ENCODE data around the gene CAPN12. TPM values are rescaled to one million over a fixed set of nuclear protein-coding genes. Genes with fewer than 3 reads are reported as not detected.
A peak's percentile ranks its signal among the peaks of the same experiment; 100 is the strongest.

CAPN12 gene
- total RNA-seq, 1 donor from 2014 or later, result 6.6 TPM

- no peak overlapping the region for H3K4me3 ChIP-seq (ENCODE audit: low read depth, low read length)
- peaks cover 62% of the 10 kb centered on the region for H3K36me3 ChIP-seq (ENCODE audit: control insufficient read depth, insufficient read depth, low read length)
- DNase-seq (ENCODE audit: low read depth) (no peak), FAIRE-seq (no peak)
- TF ChIP-seq, protein P1, sequence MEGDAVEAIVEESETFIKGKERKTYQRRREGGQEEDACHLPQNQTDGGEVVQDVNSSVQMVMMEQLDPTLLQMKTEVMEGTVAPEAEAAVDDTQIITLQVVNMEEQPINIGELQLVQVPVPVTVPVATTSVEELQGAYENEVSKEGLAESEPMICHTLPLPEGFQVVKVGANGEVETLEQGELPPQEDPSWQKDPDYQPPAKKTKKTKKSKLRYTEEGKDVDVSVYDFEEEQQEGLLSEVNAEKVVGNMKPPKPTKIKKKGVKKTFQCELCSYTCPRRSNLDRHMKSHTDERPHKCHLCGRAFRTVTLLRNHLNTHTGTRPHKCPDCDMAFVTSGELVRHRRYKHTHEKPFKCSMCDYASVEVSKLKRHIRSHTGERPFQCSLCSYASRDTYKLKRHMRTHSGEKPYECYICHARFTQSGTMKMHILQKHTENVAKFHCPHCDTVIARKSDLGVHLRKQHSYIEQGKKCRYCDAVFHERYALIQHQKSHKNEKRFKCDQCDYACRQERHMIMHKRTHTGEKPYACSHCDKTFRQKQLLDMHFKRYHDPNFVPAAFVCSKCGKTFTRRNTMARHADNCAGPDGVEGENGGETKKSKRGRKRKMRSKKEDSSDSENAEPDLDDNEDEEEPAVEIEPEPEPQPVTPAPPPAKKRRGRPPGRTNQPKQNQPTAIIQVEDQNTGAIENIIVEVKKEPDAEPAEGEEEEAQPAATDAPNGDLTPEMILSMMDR (IDR thresholded peaks at IDR 0.05; ENCODE audit: insufficient read depth, low read length, severe bottlenecking), result no peak
- no peaks in the 10 kb centered on the region for H3K27me3 ChIP-seq (ENCODE audit: control insufficient read depth, insufficient read depth, low read length)
These were observed 16.9 kb downstream of the CAPN12 start for GRCh38 chr19:38727306-38727867.

GRCh38 chr19:38726761-38727301, 17.4 kb downstream of the CAPN12 start:
- peaks cover 66% of the 10 kb centered on the region for H3K36me3 ChIP-seq (ENCODE audit: control insufficient read depth, insufficient read depth, low read length)
- DNase-seq (ENCODE audit: low read depth), result no peak
- H3K4me3 ChIP-seq (ENCODE audit: low read depth, low read length), result no peak overlapping the region
- FAIRE-seq, result no peak
- TF ChIP-seq, protein P1 (IDR thresholded peaks at IDR 0.05; ENCODE audit: insufficient read depth, low read length, severe bottlenecking), result no peak
- H3K27me3 ChIP-seq (ENCODE audit: control insufficient read depth, insufficient read depth, low read length), result no peaks in the 10 kb centered on the region

DNA sequence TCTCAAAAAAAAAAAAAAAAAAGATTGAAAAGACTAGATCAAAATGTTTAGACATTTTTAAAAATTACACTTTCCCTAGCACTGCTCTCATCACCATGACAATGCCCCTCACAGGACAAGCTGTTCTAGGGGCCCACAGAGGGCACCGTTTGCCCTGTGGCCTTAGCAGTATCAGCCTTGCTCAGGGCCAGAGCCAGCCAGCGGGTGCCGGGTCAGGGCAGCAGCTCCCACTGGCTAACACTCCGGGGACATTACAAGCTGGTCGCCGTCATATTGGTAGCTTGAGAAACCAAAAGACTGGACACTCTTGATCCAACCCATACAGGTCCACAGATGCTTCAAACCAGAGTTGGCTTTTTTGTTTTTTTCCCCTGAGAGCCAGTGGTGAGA, 18.0 kb downstream of the CAPN12 start:
- Histone ChIP-seq H3K36me3 (ENCODE audit: control insufficient read depth, insufficient read depth, low read length) (peaks cover 72% of the 10 kb centered on the region), H3K27me3 (ENCODE audit: control insufficient read depth, insufficient read depth, low read length) (no peaks in the 10 kb centered on the region), H3K4me3 (ENCODE audit: low read depth, low read length) (no peak overlapping the region)
- no peak for FAIRE-seq
- TF ChIP-seq, protein P1 (IDR thresholded peaks at IDR 0.05; ENCODE audit: insufficient read depth, low read length, severe bottlenecking), result no peak
- DNase-seq (ENCODE audit: low read depth), result no peak

- DNase-seq (ENCODE audit: low read depth) (no peak), FAIRE-seq (peak; percentile 50)
- TF ChIP-seq, protein P1 (IDR thresholded peaks at IDR 0.05; ENCODE audit: insufficient read depth, low read length, severe bottlenecking), result no peak
- Histone ChIP-seq H3K4me3 (ENCODE audit: low read depth, low read length) (no peak overlapping the region), H3K36me3 (ENCODE audit: control insufficient read depth, insufficient read depth, low read length) (peaks cover 77% of the 10 kb centered on the region), H3K27me3 (ENCODE audit: control insufficient read depth, insufficient read depth, low read length) (no peaks in the 10 kb centered on the region)
These were observed 18.6 kb downstream of the CAPN12 start for GRCh38 chr19:38725469-38726283.

DNA sequence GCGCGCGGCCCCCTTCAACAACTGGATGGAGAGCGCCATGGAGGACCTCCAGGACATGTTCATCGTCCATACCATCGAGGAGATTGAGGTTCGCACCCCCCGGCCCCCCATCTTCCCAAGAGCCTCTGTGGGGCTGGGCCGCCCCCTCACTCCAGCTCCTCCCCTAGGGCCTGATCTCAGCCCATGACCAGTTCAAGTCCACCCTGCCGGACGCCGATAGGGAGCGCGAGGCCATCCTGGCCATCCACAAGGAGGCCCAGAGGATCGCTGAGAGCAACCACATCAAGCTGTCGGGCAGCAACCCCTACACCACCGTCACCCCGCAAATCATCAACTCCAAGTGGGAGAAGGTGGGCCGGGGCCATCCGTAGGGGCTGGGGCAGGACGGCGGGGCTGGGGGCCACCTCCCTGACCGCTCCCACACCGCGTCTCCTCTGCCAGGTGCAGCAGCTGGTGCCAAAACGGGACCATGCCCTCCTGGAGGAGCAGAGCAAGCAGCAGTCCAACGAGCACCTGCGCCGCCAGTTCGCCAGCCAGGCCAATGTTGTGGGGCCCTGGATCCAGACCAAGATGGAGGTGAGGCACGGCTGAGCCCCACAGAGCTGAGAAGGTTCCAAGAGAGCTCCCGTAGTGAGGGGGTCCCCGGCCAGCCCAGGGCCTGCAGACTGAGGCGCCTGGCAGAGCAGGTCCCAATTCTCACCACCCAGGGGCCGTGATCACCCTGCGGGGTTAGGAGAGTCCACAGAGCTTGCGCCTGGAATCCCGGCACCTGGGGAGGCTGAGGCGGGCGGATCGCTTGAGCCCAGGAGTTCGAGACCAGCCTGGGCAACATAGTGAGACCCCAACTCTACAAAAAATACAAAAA, 20.1 kb downstream of the CAPN12 start:
- no peak for FAIRE-seq
- TF ChIP-seq, protein P1 (IDR thresholded peaks at IDR 0.05; ENCODE audit: insufficient read depth, low read length, severe bottlenecking), result no peak
- Histone ChIP-seq H3K27me3 (ENCODE audit: control insufficient read depth, insufficient read depth, low read length) (no peaks in the 10 kb centered on the region), H3K4me3 (ENCODE audit: low read depth, low read length) (no peak overlapping the region), H3K36me3 (ENCODE audit: control insufficient read depth, insufficient read depth, low read length) (peaks cover 81% of the 10 kb centered on the region)
- no peak for DNase-seq (ENCODE audit: low read depth)

All from bronchial epithelial cell (primary cell).